Measurements from ENCODE around the gene FGD3. TPM values are rescaled to one million over a fixed set of nuclear protein-coding genes. Genes with fewer than 3 reads are reported as not detected.
"Not testable (repeated sequence)": the region's sequence is repeated elsewhere in the genome, so short reads cannot be mapped to it uniquely, and the experiment has no call there.

The FGD3 gene
- polyA plus RNA-seq, 3 donors = 5.2 to 5.6 (median 5.4) TPM

DNA sequence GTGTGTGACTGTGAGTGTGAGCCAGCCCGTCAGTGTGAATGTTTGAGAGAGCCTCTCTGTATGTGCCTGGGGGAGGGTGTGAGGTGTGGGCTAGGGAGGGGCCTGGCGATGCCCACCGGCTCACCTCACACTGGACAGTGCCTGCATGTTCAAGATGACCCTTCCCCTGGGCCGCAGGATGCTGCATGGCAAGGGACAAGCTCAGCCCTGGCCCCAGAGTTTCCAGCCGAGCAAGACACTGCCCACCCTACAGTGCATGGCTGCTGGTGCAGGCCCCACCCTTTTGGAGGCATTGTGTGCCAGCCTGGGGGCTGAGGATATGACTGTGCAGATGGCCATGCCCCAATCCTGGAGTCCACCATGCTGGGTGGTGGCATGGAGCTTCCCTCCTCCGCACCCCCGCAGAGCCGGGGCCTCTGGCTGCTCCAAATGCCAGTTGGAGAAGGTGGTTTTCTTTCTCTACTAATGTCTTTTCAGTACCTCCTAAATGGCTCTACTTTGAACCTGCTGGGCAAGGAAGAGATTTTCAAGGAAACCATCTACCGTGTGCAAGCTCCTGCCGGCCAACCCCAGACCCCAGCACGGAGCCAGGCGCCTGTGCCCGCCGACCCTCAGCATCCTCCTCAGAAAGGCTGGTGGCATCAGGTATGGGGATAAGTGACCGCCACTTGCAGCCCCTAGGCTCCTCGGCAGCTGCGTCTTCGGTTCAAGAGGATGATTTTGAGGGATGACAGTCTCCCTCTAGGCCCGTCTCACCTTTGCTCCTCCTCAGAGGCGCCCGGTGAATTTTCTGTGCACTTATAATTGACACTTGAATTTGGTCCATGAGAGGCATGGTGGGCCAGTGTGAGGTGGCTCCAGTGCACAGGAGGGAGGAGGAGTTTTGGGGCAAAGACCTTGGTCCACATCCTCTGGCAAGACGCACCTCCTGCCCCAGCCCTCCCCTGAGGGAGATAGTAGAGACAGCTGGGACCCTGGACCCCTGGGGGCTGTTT, 27.7 kb downstream of the FGD3 start:
- DNase-seq (ENCODE audit: low read depth in 3 of 3, low spot score in 2 of 3) = no peak

DNA sequence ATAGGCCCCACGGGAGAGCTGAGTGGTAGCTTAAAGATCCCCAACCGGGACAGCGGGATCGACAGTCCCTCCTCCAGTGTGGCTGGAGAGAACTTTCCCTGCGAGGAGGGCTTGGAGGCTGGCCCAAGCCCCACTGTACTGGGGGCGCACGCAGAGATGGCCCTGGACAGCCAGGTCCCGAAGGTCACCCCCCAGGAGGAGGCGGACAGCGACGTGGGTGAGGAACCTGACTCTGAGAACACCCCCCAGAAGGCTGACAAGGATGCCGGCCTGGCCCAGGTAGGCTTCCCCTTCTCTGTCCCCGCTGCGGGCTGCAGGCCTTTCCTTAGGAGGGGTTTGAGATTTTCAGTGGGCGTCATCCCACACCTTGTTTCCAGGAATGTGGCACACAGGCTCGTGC, 29.1 kb downstream of the FGD3 start:
- DNase-seq (ENCODE audit: low read depth in 3 of 3, low spot score in 2 of 3) = no peak

DNA sequence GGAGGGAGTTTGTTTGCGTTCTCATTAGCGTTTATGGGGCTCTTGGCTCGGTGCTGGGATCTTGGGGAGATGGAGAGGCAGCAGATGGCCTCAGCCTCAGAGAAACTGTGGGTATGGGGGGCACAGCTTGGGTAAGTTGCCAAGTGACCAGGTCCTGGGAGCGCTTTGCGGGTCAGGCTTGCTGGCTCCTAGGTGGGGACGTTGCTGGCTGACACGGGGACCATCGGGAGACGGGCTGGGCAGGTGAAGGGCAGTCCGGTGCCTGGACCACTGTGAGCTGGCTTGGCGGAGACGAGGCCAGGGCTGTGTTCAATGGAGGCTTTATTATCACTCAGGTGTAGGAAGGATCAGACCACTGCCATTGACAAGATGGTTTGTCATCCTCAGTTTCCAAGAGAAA, 30.0 kb downstream of the FGD3 start:
- no peak for DNase-seq (ENCODE audit: low read depth in 3 of 3, low spot score in 2 of 3)

DNA sequence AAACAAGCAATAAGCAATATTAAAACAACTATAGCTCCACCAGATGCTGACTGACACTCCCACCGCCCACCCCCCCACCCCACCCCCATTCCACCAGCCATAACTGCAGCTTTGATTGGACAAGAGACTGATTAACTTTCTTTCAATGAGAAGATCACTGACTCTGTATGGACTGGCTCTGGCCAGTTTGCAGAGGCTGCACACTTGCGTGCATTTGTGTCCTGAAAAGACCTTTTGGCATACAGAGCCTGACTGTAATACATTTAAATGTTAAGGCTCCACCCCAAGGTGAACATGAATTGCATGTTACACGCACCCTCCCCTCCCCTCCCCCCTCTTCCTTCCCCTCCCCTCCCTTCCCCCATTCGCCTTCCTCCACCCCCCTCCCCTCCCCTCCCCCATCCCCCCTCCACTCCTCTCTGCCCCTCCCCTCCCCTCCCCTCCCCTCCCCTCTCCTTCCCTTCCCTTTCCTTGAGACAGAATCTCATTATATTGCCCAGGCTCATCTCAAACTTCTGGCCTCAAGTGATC, 31.1 kb downstream of the FGD3 start:
- no peak for DNase-seq (ENCODE audit: low read depth in 3 of 3, low spot score in 2 of 3)

DNA sequence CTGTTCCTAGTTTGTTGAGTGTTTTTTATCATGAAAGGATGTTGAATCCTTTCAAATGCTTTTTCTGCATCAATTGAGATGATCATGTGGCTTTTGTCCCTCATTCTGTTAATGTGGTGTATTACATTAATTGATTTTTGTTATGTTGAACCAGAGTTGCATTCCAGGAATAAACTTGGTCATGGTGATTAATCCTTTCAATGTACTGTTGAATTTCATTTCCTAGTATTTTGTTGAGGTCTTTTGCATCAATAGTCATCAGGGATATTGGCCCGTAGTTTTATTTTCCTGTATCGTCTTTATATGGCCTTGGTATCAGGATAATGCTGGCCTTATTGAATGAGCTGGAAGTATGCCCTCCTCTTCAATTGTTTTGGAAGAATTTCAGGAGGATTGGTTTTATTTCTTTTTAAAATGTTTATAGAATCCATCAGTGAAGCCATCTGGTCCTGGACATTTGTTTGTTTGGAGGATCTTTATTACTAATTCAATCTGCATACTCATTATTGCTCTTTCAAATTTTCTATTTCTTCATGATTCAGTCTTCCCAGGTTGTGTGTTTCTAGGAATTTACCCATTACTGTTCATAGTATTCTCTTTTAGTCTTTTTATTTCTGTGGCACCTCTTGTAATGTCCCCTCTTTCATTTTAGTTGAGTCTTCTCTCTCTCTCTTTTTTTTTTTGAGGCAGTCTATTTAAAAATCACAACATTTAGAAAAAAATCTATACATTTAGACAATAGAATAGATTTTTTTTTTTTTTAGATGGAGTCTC, 32.1 kb downstream of the FGD3 start:
- no peak for DNase-seq (ENCODE audit: low read depth in 3 of 3, low spot score in 2 of 3)

DNA sequence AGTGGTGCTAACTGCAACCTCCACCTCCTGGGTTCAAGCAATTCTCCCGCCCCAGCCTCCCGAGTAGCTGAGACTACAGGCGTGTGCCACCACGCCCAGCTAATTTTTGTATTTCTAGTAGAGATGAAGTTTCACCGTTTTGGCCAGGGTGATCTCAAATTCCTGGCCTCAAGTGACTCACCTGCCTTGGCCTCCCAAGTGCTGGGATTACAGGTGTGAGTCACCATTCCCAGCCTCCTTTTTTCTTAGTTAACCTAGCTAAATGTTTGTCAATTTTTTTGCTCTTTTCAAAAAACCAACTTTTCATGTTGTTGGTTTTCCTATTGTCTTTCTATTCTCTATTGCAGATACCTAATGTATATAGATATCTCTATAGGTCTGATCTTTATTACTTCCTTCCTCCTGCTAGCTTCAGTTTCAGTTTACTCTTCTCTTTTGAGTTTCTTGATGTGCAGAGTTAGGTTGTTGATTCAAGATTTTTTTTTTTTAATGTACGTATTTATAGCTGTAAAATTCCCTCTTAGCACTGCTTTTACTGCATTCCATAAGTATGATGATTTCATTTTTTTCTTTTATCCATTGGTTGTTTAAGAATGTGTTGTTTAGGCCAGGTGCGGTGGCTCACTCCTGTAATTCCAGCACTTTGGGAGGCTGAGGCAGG, 32.9 kb downstream of the FGD3 start:
- DNase-seq (ENCODE audit: low read depth in 3 of 3, low spot score in 2 of 3) = no peak

DNA sequence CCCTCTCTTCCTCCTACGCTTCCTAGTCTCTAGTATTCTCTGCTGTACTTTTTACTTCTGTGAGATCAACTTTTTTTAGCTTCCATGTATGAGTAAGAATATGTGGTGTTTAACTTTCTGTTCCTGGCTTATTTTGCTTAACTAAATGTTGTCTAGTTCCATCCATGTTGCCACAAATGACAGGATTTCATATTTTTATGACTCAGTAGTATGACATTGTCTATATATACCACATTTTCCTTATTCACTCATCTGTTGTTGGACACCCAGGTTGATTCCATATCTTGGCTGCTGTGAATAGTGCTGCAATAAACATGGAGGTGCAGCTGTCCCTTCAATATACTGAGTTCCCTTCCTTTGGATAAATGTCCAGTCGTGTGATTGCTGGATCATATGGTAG, 34.8 kb downstream of the FGD3 start:
- no peak for DNase-seq (ENCODE audit: low read depth in 3 of 3, low spot score in 2 of 3)

DNA sequence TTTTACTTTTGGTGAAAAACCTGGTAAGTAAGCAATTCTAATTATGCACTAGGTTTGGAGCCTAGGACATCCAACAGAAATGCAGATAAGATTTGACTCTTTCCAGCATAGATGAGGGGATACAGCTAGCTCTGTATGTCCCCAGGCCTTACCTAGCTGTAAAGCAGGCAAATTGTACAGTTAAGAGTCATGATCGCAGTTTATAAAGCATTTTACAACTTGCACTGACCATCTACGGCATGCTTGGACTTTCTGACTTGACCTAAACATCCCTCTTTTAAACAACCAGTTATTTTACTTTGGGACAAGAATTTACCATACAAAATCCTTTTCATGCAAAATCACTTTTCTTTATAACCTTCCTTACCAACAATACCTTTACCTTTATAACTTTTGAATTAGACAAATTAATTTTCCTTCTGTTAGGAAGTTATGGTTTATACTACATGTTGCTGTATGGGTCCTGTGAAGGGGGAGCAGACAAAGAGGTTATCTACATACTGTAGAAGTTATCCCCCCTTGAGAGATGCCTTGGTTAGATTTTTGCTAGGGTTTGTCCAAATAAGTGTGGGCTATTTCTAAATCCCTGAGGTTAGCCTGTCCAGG, 36.8 kb downstream of the FGD3 start:
- no peak for DNase-seq (ENCODE audit: low read depth in 3 of 3, low spot score in 2 of 3)

DNA sequence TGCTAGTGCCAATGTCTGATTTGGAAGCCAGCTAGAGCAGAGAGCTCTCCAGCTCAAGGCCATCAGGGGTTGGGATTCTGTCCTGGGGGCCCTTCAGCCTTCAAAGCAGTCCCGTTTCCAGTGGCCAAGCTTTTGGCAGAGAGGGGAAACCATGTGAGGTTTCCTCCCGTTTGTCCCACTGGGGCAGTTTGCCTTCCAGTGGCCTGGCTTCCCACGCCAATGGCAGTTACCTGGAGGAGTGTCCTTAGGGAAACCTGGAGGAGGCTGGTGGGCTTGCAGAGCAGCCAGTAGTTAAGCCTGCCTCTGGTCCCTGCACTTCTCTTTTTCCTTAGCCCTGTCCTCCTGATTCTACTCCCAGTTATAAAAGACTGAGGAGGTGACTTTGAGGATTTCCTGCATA, 37.7 kb downstream of the FGD3 start:
- no peak for DNase-seq (ENCODE audit: low read depth in 3 of 3, low spot score in 2 of 3)

DNA sequence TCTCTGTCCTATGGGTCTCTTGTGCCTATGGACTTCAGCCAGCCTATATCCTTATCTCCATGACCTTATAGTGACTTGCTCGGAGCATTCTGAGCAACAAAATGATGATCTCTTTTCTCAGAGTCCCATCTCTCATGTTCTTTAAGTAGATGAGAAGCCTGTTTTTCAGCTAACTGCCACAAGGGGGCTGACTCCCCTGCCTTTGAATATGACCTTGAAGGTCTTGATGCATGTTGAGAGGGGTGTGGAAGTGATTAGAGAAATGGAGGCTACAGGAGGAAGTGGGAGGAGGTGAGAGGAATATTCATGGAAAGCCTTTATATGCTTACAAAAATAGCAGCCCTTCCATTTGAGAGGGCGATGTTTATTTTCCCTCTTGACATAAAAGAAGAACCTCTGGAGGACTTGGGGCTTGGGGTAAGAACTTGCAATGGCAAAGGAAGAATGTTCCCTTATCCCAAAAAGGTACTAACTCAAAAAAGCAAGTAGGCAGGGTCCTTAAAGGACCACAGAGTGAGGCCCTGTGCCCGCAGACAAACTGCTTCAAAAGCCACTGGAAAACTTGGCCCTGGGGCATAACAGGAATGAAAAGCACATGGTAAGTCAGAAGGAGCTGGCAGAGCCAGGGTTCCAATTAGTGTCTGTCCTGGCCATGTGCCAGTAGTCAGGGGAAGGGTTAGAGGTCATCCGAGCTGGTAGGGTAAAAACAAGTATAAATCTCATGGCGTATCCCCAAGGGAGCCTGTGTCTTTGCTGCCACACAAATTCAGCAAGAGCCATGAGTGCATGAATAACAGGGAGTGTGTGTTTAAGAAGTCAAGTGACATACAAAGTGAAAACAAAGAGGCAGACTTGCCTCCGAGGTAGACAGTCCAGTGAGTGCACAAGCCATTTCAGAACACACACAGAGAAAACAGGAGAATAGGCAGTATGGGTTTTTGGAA, 39.1 kb downstream of the FGD3 start:
- DNase-seq (ENCODE audit: low read depth in 3 of 3, low spot score in 2 of 3) = no peak

DNA sequence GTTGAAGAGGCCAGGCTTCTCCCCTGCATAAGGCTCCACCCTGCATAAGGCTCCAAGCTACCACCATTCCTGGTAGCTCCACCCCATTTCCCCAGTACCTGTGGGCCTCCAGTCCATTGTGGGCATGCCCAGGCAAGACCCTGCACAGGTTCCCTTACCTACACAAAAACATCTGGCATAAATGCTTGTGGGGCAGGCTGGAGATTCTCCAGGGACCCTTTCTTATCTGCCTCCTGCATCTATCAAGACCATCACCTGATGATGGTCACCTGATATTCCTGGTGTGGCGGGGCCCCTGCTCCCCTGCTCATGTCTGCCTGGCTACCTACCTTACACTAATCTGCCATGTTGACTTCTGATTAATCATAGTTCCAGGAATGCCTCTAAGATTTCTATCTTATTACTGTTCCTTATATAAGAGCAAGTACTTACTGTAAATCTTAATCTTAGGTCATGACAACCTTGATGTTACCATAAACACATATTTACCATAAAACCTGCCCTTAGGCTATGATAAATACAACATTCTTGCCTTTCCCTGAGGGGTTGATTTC, 41.0 kb downstream of the FGD3 start:
- DNase-seq (ENCODE audit: low read depth in 3 of 3, low spot score in 2 of 3) = no peak

DNA sequence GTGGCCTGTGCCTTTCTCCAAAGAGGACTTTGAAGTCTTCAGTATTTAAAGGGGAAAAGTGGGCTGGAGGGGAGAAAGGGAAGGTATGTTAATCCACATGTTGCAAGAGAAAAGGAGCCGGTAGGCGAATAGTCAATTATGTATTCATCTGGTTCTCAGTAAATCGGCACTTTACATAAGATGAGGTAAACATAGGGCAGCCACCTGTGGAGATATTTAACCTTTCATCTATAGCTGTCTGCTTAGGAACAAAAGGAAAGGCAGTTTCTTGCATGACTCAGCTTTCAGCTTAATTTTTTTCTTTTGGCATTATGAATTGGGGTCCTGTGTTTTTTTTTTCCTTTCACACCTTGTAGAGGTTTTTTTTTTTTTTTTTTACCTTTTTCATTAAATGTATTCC, 42.2 kb downstream of the FGD3 start:
- DNase-seq (ENCODE audit: low read depth in 3 of 3, low spot score in 2 of 3) = no peak

DNA sequence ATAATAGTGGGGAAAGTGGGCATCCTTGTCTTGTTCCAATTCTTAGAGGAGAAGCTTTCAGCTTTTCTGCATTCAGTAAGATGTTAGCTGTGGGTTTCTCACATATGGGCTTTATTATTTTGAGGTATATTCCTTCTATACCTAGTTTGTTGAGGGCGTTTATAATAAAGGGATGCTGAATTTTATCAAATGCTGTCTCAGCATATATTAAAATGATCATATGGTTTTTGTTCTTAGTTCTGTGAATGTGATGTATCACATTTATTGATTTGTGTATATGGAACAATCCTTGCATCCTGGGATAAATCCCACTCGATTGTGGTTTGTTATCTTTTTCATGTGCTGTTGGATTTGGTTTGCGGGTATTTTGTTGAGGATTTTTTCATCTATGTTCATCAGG, 43.1 kb downstream of the FGD3 start:
- no peak for DNase-seq (ENCODE audit: low read depth in 3 of 3, low spot score in 2 of 3)

DNA sequence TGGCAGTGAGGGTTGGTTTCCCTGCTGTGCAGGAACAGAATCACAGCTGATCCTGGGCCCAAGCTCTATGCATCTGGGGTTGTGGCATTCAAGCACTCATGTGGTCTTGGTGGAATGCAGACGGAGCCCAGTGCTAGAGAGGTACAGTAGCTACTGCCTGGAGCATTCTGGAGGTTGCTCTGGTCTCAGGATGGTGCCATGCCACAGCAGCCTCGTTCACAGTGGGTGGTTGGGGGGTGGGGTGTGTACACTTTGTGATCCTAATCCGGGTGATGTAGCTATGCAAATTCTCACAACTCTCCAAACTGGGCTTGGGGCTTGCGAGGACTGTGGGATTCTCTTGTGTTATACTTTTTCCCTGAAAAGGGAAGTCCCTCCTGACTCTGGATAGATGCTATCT, 45.2 kb downstream of the FGD3 start:
- no peak for DNase-seq (ENCODE audit: low read depth in 3 of 3, low spot score in 2 of 3)

DNA sequence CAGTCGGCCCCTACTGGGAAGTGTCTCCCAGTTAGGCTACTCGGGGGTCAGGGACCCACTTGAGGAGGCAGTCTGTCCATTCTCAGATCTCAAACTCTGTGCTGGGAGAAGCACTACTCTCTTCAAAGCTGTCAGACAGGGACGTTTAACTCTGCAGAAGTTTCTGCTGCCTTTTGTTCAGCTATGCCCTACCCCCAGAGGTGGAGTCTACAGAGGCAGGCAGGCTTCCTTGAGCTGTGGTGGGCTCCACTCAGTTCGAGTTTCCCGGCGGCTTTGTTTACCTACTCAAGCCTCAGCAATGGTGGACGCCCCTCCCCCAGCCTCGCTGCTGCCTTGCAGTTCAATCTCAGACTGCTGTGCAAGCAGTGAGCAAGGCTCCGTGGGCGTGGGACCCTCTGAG, 51.5 kb downstream of the FGD3 start:
- not testable (repeated sequence) for DNase-seq (ENCODE audit: low read depth in 3 of 3, low spot score in 2 of 3)

DNA sequence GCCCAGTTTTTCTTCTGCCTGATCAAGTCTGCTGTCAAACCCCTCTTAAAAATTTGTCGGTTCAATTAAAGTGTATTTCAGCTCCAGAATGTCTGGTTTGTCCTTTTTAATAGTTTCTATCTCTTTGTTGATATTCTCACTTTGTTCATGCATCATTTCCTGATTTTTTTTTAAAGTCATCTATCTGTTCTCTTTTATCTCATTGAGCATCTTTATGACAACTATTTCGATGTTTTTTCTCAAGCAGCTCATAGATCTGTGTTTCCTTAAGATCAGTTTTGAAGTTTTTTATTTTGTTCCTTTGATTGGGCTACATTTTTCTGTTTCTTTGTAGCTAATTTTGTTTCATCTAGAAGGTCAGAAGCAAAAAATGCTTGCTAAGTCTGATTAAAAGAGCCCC, 53.7 kb downstream of the FGD3 start:
- no peak for DNase-seq (ENCODE audit: low read depth in 3 of 3, low spot score in 2 of 3)

DNA sequence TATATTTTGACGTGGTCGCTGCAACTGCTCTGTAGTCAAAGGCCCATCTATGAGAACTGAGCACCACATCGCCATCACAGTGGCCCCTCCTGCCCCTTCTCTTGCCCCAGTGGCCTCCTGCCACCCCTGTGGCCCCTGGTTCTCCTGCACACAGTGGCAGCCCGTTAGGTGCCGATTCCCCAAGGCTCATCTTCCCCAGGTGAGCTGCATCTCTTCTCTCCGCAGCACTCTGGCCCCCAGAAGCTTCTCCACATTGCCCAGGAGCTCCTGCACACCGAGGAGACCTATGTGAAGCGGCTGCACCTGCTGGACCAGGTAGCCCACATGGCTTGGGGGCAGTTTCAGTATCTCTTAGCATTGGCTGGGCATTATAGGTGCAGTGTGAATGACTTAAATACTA, 55.4 kb downstream of the FGD3 start:
- no peak for DNase-seq (ENCODE audit: low read depth in 3 of 3, low spot score in 2 of 3)

DNA sequence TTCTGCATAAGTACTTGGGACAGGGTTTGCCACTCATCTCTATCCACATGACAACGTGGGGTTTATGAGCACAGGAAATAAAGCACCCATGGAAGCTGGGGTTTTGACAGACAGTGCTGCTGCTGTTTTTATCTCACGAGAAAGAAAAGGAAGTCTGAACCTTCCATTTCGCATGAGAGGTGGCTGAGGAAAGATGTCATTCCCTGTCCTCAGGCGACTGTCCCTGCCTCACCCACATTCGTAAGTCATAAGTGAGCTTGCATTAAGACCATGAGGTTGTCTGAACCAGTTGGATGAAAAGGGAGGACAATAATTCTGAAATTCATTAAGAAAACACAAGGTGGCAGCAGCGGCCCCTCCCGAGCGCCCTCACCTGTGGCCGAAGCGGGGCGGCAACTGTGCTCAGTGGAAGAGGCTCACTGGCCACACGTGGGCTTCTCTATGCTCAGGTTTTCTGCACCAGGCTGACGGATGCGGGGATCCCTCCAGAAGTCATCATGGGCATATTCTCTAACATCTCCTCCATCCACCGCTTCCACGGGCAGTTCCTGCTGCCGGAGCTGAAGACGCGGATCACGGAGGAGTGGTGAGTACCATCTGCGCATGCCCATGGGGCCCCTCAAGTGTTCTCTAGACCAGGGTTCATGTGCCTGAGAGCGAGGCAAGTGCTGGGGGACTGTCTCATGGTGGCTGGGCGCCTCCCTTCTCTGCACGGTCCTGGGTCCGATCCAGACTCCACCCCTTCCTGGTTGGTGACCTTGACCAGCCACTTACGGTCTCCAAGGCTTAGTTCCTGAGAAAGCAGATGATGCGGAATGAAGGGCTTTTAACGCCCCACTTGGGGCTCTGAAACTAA, 56.5 kb downstream of the FGD3 start:
- DNase-seq (ENCODE audit: low read depth in 3 of 3, low spot score in 2 of 3) = peak in 2 of 3 donors; percentile 36 to 38

Measured in right renal cortex interstitium (tissue), 3 donors.